ENCODE results near the gene HOXA3.

DNA sequence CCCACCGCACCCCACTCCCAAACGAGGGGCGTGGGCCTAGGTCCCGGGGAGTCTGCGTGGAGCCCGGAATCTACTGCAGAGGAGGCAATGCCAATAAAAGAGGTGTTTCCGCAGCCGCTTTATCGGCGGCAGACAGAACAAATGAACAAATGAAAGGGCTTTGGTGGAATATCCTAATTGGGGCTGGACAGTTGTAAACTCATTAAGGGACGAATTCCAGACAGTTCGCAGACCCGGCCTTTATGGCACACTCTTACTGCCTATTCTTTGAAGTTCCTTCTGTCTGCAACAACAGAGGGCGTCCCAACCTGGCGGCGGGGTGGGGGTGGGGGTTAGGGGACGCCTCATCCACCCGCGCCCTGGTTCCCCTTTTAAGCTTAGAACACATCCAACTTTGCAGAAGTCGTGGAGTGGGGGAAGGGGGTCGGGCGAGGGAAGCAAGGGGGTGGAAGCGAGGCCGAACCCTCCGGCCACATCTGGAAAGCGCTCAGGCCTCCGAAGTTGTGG lies 8.9 kb upstream of the HOXA3 start:
- TF ChIP-seq MYC (IDR thresholded peaks at IDR 0.05; ENCODE audit: low read depth, low read length) (no peak), POLR2A (IDR thresholded peaks at IDR 0.05; ENCODE audit: extremely low read depth, insufficient read length) (no peak), CTCF (IDR thresholded peaks at IDR 0.05; ENCODE audit: low read depth, low read length) (no peak)
- TF ChIP-seq, protein P1, sequence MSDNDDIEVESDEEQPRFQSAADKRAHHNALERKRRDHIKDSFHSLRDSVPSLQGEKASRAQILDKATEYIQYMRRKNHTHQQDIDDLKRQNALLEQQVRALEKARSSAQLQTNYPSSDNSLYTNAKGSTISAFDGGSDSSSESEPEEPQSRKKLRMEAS (IDR thresholded peaks at IDR 0.05; ENCODE audit: low read depth, low read length) = no peak

Measured in NB4 (cell line).